GM12892 (cell line): ENCODE measurements around the gene DNAJC17.

Experiments
- DNase-seq: peaks from one replicate; pipeline ENCODE4 v3.0.0; 2011; ENCODE audit not compliant: insufficient read length
- FAIRE-seq: peaks from 2 replicates; lab custom pipeline; 2011; peaks lifted over from hg19 to GRCh38; lab: Jason Lieb, UNC
- POLR2A ChIP-seq: IDR thresholded peaks from 2 replicates; pipeline ENCODE4 v1.6.1; 2011; ENCODE audit warnings: low read depth, low read length, control low read depth
- POLR2AphosphoS5 ChIP-seq: IDR thresholded peaks from 2 replicates; pipeline ENCODE4 v1.6.1; 2011; ENCODE audit warnings: low read depth, low read length, control low read depth
- TAF1 ChIP-seq: IDR thresholded peaks from 2 replicates; pipeline ENCODE4 v1.6.1; 2011; ENCODE audit warnings: low read depth, mild to moderate bottlenecking, control low read depth, low read length, borderline replicate concordance

DNAJC17 gene

GRCh38 chr15:40743921-40744814 is 63.1 kb downstream of the DNAJC17 start:
- no peak for TF ChIP-seq TAF1
- TF ChIP-seq POLR2A, result no peak
- no peak for TF ChIP-seq POLR2AphosphoS5
- no peak for DNase-seq
- FAIRE-seq, result no peak

DNA sequence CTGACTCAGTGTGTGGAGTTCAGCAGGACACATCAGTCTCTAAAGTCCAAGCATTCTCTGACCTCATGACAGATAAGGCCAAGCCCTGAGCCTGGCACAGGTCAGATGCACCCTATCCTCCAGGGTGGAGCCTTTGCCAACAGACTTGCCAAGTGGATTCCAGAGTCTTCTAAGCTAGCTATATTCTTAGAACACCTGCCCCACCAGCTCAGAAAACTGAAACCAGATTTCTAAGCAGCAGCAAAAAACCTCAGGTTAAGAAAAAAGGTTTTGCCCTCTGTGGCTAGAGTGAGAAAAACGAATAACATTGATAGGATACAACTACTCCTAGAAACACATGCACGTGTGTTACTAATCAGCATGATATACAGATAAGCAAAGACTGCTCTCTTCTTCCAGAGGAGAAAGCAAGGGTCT is 63.8 kb downstream of the DNAJC17 start:
- FAIRE-seq, result no peak
- no peak for DNase-seq
- TF ChIP-seq TAF1 (no peak), POLR2A (no peak), POLR2AphosphoS5 (no peak)

GRCh38 chr15:40739854-40740253 is 67.4 kb downstream of the DNAJC17 start:
- DNase-seq, result no peak
- FAIRE-seq, result no peak
- TF ChIP-seq TAF1 (no peak), POLR2A (no peak), POLR2AphosphoS5 (no peak)

DNA sequence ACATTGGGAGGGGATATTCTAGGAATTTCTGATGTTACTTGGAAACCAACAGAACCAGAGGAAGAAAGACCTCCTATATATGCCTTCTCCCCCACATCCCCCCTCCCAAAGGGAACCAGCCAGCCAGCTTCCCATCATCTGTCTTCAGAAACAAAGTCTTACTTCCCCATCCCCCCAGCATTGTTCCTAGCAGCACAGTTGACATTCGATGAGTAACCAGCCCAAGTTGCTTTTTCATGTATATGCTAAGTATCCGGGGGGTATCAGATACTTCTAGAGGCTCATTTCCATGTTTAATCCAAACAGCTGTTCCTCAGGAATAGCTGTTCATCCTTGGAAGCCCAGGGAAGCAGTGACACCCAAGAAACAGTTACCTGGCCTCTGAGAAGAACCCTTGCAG is 68.2 kb downstream of the DNAJC17 start:
- DNase-seq, result no peak
- TF ChIP-seq POLR2AphosphoS5 (no peak), TAF1 (no peak), POLR2A (no peak)
- no peak for FAIRE-seq

DNA sequence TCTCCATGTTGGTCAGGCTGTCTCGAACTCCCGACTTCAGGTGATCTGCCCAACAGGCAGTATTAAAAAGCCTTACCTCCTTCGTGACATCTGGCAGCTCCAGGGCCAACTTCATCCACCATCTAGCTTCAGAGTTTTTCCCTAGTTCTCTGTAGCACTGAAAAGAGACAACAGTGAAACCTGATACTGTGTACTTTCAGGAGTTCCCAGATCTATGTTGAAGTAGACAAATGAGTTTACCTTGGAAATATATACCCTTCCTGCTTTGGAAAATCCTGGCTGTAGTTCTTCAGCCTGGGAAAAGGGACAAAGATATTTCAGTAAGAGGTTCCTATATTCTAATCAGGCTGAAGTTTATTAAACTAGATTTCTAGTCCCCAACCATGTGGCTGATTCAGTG is 70.2 kb downstream of the DNAJC17 start:
- no peak for FAIRE-seq
- DNase-seq, result no peak
- TF ChIP-seq POLR2A (no peak), POLR2AphosphoS5 (no peak), TAF1 (no peak)

DNA sequence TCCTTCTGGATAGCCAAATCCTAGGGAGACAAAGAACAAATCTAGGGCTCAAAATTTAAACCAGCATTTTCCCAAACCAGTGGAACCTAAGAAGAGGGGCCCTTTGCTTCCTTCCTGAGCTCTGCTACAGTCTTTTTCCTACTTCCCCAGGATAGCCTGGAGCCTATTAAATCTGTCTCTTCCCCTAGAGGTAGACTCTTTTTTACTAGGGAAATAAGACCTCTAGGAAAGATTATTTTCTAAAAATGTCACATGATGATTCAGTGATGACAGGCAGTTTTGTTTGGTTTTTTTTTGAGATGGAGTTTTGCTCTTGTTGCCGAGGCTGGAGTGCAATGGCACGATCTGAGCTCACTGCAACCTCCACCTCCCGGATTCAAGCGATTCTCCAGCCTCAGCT is 70.7 kb downstream of the DNAJC17 start:
- no peak for TF ChIP-seq TAF1
- no peak for TF ChIP-seq POLR2AphosphoS5
- TF ChIP-seq POLR2A, result no peak
- FAIRE-seq (no peak), DNase-seq (no peak)

DNA sequence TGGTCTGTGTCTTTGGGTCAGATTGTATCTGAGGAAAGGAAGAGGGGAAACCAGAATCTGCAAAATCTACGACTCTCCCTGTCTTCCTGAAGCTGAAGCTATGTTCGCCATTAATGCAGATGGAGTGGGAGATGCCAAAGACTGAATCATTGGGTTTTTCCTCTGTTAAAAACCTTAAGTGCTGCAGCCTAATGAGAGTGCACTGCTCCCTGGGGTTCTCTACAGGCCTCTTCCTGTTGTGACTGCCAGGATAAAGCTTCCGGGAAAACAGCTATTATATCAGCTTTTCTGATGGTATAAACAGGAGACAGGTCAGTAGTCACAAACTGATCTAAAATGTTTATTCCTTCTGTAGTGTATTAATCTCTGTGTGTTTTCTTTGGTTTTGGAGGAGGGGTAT is 76.2 kb downstream of the DNAJC17 start:
- FAIRE-seq (no peak), DNase-seq (no peak)
- no peak for TF ChIP-seq POLR2AphosphoS5
- no peak for TF ChIP-seq POLR2A
- no peak for TF ChIP-seq TAF1

DNA sequence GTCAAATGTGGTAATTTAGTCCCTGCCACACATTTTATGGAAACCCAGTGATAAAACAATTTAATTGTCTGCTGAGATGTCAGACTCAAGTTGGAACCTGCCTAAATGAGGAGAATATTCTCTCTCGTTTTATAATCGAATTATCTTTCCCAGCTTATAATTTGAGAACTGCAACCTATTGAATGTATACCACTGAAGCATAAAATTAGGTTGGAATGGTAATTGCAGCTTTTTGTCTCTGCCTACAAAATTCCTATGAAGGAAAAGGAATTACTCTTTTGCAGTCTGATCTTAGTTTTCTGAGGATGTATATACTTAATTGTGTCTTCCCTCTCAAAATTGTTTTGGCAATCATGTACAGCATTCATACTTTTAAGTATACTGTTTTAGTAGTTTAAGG is 83.4 kb downstream of the DNAJC17 start:
- DNase-seq, result no peak
- no peak for TF ChIP-seq POLR2AphosphoS5
- TF ChIP-seq POLR2A, result no peak
- TF ChIP-seq TAF1, result no peak
- FAIRE-seq, result no peak

DNA sequence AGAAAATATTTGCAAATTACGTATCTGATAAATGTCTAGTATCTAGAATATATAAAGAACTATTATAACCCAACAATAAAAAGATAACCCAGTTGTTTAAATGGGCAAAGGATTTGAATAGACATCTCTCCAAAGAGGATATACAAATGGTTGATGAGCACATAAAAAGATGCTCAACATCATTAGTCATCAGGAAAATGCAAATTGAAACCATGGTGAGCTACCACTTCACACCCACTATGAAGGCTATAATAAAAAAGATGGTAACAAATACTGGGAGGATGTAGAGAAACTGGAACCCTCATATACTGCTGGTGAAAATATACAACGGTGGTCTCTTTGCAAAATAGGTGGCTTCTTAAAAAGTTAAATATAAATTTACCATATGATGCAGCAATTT is 84.3 kb downstream of the DNAJC17 start:
- DNase-seq, result no peak
- TF ChIP-seq POLR2A (no peak), TAF1 (no peak), POLR2AphosphoS5 (no peak)
- FAIRE-seq, result no peak

- TF ChIP-seq POLR2A (no peak), POLR2AphosphoS5 (no peak), TAF1 (no peak)
- DNase-seq, result no peak
- no peak for FAIRE-seq
These were observed 84.9 kb downstream of the DNAJC17 start for GRCh38 chr15:40722354-40722753.

GRCh38 chr15:40721701-40722100 is 85.6 kb downstream of the DNAJC17 start:
- no peak for TF ChIP-seq TAF1
- TF ChIP-seq POLR2A, result no peak
- no peak for TF ChIP-seq POLR2AphosphoS5
- FAIRE-seq, result no peak
- no peak for DNase-seq

- FAIRE-seq, result no peak
- TF ChIP-seq POLR2AphosphoS5 (no peak), POLR2A (no peak), TAF1 (no peak)
- DNase-seq, result no peak
These were observed 91.1 kb downstream of the DNAJC17 start for GRCh38 chr15:40716165-40716564.
